Measurements from ENCODE around the gene BEST3. TPM values are rescaled to one million over a fixed set of nuclear protein-coding genes. Genes with fewer than 3 reads are reported as not detected.

The BEST3 gene
- total and polyA plus RNA-seq, 2 experiments from 2014 or later = not detected

DNA sequence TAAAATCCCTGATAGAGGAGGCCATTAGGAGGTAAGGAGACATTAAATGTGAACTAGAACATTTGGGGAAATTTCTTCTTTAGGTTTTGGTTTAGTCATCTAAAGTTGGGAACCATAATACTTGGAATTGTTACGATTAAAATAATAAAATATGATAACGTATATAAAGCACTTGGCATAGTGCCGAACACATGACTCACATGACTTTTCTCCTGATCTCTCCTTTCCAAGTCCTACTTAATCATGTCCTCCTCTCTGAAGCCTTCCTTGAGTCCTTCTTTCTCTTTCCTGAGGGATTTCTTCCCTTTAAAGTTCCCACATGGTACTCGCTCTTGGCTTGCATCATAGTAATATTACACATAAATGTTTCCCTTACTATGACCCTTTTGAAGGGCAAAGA lies 20.0 kb downstream of the BEST3 start:
- no peak for TF ChIP-seq EZH2 (IDR thresholded peaks at IDR 0.05; ENCODE audit: low read depth, unreplicated experiment)
- TF ChIP-seq ZNF331 (CRISPR knock-in tag; IDR thresholded peaks at IDR 0.05; ENCODE audit: low read depth) = no peak
- TF ChIP-seq, protein P1, sequence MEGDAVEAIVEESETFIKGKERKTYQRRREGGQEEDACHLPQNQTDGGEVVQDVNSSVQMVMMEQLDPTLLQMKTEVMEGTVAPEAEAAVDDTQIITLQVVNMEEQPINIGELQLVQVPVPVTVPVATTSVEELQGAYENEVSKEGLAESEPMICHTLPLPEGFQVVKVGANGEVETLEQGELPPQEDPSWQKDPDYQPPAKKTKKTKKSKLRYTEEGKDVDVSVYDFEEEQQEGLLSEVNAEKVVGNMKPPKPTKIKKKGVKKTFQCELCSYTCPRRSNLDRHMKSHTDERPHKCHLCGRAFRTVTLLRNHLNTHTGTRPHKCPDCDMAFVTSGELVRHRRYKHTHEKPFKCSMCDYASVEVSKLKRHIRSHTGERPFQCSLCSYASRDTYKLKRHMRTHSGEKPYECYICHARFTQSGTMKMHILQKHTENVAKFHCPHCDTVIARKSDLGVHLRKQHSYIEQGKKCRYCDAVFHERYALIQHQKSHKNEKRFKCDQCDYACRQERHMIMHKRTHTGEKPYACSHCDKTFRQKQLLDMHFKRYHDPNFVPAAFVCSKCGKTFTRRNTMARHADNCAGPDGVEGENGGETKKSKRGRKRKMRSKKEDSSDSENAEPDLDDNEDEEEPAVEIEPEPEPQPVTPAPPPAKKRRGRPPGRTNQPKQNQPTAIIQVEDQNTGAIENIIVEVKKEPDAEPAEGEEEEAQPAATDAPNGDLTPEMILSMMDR (conservative IDR thresholded peaks at IDR 0.05; ENCODE audit: low read depth in 2 of 2) = no peak
- TF ChIP-seq, protein P2, sequence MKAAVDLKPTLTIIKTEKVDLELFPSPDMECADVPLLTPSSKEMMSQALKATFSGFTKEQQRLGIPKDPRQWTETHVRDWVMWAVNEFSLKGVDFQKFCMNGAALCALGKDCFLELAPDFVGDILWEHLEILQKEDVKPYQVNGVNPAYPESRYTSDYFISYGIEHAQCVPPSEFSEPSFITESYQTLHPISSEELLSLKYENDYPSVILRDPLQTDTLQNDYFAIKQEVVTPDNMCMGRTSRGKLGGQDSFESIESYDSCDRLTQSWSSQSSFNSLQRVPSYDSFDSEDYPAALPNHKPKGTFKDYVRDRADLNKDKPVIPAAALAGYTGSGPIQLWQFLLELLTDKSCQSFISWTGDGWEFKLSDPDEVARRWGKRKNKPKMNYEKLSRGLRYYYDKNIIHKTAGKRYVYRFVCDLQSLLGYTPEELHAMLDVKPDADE (IDR thresholded peaks at IDR 0.05) = no peak
- no peak for TF ChIP-seq NANOG (IDR thresholded peaks at IDR 0.05; ENCODE audit: borderline replicate concordance)
- TF ChIP-seq, protein P3, sequence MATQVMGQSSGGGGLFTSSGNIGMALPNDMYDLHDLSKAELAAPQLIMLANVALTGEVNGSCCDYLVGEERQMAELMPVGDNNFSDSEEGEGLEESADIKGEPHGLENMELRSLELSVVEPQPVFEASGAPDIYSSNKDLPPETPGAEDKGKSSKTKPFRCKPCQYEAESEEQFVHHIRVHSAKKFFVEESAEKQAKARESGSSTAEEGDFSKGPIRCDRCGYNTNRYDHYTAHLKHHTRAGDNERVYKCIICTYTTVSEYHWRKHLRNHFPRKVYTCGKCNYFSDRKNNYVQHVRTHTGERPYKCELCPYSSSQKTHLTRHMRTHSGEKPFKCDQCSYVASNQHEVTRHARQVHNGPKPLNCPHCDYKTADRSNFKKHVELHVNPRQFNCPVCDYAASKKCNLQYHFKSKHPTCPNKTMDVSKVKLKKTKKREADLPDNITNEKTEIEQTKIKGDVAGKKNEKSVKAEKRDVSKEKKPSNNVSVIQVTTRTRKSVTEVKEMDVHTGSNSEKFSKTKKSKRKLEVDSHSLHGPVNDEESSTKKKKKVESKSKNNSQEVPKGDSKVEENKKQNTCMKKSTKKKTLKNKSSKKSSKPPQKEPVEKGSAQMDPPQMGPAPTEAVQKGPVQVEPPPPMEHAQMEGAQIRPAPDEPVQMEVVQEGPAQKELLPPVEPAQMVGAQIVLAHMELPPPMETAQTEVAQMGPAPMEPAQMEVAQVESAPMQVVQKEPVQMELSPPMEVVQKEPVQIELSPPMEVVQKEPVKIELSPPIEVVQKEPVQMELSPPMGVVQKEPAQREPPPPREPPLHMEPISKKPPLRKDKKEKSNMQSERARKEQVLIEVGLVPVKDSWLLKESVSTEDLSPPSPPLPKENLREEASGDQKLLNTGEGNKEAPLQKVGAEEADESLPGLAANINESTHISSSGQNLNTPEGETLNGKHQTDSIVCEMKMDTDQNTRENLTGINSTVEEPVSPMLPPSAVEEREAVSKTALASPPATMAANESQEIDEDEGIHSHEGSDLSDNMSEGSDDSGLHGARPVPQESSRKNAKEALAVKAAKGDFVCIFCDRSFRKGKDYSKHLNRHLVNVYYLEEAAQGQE (IDR thresholded peaks at IDR 0.05; ENCODE audit: unreplicated experiment) = no peak
- TF ChIP-seq, protein P4, sequence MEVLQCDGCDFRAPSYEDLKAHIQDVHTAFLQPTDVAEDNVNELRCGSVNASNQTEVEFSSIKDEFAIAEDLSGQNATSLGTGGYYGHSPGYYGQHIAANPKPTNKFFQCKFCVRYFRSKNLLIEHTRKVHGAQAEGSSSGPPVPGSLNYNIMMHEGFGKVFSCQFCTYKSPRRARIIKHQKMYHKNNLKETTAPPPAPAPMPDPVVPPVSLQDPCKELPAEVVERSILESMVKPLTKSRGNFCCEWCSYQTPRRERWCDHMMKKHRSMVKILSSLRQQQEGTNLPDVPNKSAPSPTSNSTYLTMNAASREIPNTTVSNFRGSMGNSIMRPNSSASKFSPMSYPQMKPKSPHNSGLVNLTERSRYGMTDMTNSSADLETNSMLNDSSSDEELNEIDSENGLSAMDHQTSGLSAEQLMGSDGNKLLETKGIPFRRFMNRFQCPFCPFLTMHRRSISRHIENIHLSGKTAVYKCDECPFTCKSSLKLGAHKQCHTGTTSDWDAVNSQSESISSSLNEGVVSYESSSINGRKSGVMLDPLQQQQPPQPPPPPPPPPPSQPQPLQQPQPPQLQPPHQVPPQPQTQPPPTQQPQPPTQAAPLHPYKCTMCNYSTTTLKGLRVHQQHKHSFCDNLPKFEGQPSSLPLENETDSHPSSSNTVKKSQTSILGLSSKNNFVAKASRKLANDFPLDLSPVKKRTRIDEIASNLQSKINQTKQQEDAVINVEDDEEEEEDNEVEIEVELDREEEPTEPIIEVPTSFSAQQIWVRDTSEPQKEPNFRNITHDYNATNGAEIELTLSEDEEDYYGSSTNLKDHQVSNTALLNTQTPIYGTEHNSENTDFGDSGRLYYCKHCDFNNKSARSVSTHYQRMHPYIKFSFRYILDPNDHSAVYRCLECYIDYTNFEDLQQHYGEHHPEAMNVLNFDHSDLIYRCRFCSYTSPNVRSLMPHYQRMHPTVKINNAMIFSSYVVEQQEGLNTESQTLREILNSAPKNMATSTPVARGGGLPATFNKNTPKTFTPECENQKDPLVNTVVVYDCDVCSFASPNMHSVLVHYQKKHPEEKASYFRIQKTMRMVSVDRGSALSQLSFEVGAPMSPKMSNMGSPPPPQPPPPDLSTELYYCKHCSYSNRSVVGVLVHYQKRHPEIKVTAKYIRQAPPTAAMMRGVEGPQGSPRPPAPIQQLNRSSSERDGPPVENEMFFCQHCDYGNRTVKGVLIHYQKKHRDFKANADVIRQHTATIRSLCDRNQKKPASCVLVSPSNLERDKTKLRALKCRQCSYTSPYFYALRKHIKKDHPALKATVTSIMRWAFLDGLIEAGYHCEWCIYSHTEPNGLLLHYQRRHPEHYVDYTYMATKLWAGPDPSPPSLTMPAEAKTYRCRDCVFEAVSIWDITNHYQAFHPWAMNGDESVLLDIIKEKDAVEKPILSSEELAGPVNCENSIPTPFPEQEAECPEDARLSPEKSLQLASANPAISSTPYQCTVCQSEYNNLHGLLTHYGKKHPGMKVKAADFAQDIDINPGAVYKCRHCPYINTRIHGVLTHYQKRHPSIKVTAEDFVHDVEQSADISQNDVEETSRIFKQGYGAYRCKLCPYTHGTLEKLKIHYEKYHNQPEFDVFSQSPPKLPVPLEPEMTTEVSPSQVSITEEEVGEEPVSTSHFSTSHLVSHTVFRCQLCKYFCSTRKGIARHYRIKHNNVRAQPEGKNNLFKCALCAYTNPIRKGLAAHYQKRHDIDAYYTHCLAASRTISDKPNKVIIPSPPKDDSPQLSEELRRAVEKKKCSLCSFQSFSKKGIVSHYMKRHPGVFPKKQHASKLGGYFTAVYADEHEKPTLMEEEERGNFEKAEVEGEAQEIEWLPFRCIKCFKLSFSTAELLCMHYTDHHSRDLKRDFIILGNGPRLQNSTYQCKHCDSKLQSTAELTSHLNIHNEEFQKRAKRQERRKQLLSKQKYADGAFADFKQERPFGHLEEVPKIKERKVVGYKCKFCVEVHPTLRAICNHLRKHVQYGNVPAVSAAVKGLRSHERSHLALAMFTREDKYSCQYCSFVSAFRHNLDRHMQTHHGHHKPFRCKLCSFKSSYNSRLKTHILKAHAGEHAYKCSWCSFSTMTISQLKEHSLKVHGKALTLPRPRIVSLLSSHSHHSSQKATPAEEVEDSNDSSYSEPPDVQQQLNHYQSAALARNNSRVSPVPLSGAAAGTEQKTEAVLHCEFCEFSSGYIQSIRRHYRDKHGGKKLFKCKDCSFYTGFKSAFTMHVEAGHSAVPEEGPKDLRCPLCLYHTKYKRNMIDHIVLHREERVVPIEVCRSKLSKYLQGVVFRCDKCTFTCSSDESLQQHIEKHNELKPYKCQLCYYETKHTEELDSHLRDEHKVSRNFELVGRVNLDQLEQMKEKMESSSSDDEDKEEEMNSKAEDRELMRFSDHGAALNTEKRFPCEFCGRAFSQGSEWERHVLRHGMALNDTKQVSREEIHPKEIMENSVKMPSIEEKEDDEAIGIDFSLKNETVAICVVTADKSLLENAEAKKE (CRISPR knock-in tag; IDR thresholded peaks at IDR 0.05) = no peak
- no peak for TF ChIP-seq STAT1 (IDR thresholded peaks at IDR 0.05; ENCODE audit: unreplicated experiment)
- TF ChIP-seq JUNB (IDR thresholded peaks at IDR 0.05; ENCODE audit: unreplicated experiment) = no peak
- TF ChIP-seq EZH2phosphoT487 (IDR thresholded peaks at IDR 0.05; ENCODE audit: unreplicated experiment) = no peak
- no peak for TF ChIP-seq ZNF114 (CRISPR knock-in tag; IDR thresholded peaks at IDR 0.05)
- TF ChIP-seq CREB1 (CRISPR knock-in tag; IDR thresholded peaks at IDR 0.05; ENCODE audit: low read depth) = no peak
- TF ChIP-seq POLR2AphosphoS5 (IDR thresholded peaks at IDR 0.05; ENCODE audit: low read depth) = no peak
- H3K36me3 Mint-ChIP-seq (ENCODE audit: low read depth) = no peaks in the 10 kb centered on the region

More for the DNA sequence above, 20.0 kb downstream of the BEST3 start:
- H3K27me3 Mint-ChIP-seq (ENCODE audit: insufficient read depth, low read depth, poor library complexity) = no peaks in the 10 kb centered on the region
- no peaks in the 10 kb centered on the region for H3K4me1 ChIP-seq (ENCODE audit: insufficient read depth)
- H3F3A ChIP-seq (replicated peaks; ENCODE audit: low read depth) = no peaks in the 10 kb centered on the region
- H3K27me3 ChIP-seq (ENCODE audit: insufficient read depth) = no peaks in the 10 kb centered on the region
- H3K4me3 ChIP-seq = no peak overlapping the region
- no peaks in the 10 kb centered on the region for H3K36me3 ChIP-seq (ENCODE audit: insufficient read depth)
- H3K27ac Mint-ChIP-seq = no peak overlapping the region
- H3K79me2 ChIP-seq (replicated peaks; ENCODE audit: insufficient read depth) = no peaks in the 10 kb centered on the region
- no peak overlapping the region for H3K4me2 ChIP-seq
- peaks cover 8% of the 10 kb centered on the region for H3K4me1 Mint-ChIP-seq
- no peak overlapping the region for H3K4me3 Mint-ChIP-seq
- ATAC-seq (no peak), DNase-seq (ENCODE audit: low spot score) (no peak)
- H3K9me3 Mint-ChIP-seq = no peaks in the 10 kb centered on the region
- no peaks in the 10 kb centered on the region for H4K20me1 ChIP-seq (replicated peaks; ENCODE audit: insufficient read depth)
- no peak overlapping the region for H2AFZ ChIP-seq
- H3K27ac ChIP-seq (ENCODE audit: low read depth) = no peak overlapping the region
- H3K9me2 ChIP-seq (ENCODE audit: insufficient read depth) = no peaks in the 10 kb centered on the region

All from GM23338 (cell line).